GM10847 (cell line): ENCODE measurements around the gene HS3ST5.

Source experiments
- POLR2A ChIP-seq: IDR thresholded peaks from 2 replicates; pipeline ENCODE4 v1.6.1; 2011; ENCODE audit not compliant: insufficient read length; ENCODE audit errors: extremely low read depth

Gene HS3ST5, protein sequence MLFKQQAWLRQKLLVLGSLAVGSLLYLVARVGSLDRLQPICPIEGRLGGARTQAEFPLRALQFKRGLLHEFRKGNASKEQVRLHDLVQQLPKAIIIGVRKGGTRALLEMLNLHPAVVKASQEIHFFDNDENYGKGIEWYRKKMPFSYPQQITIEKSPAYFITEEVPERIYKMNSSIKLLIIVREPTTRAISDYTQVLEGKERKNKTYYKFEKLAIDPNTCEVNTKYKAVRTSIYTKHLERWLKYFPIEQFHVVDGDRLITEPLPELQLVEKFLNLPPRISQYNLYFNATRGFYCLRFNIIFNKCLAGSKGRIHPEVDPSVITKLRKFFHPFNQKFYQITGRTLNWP

GRCh38 chr6:114342826-114343781, at the start of gene HS3ST5:
Gene HS3ST5, minus strand, starts transcription at chr6:114343023. Its CDS starts 280,178 bp downstream, at chr6:114062845.
- no peak for TF ChIP-seq POLR2A

DNA sequence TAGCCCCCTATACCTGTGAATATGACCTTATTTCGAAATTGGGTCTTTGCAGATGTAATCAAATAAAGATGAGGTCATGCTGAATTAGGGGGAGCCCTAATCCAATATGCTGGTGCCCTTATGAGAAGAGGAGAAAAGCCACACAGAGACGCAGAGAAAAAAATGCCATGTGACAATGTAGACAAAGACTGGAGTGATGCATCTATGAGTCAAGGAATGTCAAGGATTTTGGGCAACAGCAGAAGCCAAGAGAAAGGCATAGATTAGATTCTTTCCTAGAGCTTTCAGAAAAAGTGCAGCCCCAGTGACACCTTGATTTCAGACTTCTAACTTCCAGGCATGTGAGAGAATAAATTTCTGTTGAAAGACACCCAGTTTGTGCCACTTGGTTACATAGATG, 47.4 kb upstream of the HS3ST5 start:
- no peak for TF ChIP-seq POLR2A

- TF ChIP-seq POLR2A: no peak
Measured at GRCh38 chr6:114389111-114389510, 46.3 kb upstream of the HS3ST5 start.

GRCh38 chr6:114382406-114382805, 39.6 kb upstream of the HS3ST5 start:
- no peak for TF ChIP-seq POLR2A

- TF ChIP-seq POLR2A: no peak
Measured at GRCh38 chr6:114377881-114378280, 35.1 kb upstream of the HS3ST5 start.

- TF ChIP-seq POLR2A: no peak
Measured at GRCh38 chr6:114376611-114377175, 33.9 kb upstream of the HS3ST5 start.

DNA sequence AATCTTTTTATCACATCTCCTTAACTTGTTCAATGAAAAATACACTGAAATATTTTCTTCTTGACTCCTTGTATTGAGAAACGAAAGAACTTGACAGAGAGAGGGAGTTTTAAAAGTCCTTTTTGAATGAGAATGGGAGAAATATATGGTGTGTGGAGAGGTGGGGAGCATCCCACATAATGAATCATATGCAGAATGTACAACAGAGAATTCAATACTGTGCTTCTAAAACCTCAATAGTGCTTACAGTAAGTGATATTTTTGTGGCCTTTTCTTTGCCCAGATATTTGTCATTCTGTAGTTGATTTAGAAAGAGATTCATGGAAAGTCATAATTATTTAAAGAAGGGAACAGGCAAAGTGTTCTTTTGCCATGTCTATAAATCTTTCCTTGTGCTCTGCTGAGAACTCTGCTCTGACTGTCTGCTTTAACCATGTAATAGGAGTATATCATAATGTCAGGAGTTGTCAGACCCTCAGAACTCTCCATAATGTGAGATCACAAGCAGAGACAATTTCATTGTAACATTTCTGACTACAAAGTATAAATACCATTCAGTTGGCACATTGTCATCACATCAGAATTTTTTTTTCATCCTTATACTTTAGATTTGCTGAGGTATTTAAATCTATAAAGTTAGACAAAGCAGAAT, 32.8 kb upstream of the HS3ST5 start:
- no peak for TF ChIP-seq POLR2A

- no peak for TF ChIP-seq POLR2A
Measured at GRCh38 chr6:114367315-114367961, 24.6 kb upstream of the HS3ST5 start.

- TF ChIP-seq POLR2A: no peak
Measured at GRCh38 chr6:114366899-114367298, 24.1 kb upstream of the HS3ST5 start.

GRCh38 chr6:114364301-114364700, 21.5 kb upstream of the HS3ST5 start:
- TF ChIP-seq POLR2A: no peak

GRCh38 chr6:114362957-114363356, 20.1 kb upstream of the HS3ST5 start:
- no peak for TF ChIP-seq POLR2A

DNA sequence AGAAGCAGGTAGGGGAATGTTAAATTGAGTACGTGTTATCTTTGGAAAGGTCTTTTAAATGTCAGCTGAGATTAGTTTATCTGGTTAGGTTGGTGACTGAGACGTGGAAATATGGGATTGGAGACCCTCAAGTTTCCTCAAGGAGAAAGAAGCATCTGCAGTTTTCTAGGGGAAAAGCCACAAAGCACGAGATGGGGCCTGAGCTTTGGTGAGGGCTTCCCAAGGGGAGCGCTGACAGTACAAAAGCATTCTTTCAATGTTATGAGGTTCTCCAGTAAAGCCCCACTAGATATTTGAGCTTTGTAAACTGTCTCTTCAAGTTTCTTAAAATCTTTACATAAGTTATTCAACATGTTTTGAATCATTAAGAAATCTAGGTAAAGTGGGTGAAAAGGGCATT, 19.6 kb upstream of the HS3ST5 start:
- TF ChIP-seq POLR2A: no peak

- no peak for TF ChIP-seq POLR2A
Measured at GRCh38 chr6:114361036-114361435, 18.2 kb upstream of the HS3ST5 start.

DNA sequence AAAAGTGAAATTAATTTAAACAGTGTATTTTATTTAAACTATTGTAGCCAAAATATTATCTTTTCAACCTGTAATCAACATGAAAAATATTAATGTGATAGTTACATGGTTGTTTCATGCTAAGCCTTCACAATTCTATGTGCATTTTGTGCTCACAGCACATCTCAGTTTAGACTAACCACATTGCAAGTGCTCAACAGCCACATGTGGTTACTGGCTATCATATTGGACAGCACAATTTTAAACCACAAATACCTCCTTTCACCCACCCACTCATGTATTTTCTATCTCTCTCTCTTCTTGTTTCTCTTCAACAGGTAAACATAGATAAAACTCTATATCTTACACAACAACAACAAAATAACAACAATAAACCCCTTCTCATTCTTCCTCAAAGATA, 12.5 kb upstream of the HS3ST5 start:
- TF ChIP-seq POLR2A: no peak

- no peak for TF ChIP-seq POLR2A
Measured at GRCh38 chr6:114354482-114354881, 11.7 kb upstream of the HS3ST5 start.
